ENCODE measurements around the gene ATP13A5. TPM values are rescaled to one million over a fixed set of nuclear protein-coding genes. Genes with fewer than 3 reads are reported as not detected.

The ATP13A5 gene
- total RNA-seq, 1 experiment from 2014 or later: not detected

DNA sequence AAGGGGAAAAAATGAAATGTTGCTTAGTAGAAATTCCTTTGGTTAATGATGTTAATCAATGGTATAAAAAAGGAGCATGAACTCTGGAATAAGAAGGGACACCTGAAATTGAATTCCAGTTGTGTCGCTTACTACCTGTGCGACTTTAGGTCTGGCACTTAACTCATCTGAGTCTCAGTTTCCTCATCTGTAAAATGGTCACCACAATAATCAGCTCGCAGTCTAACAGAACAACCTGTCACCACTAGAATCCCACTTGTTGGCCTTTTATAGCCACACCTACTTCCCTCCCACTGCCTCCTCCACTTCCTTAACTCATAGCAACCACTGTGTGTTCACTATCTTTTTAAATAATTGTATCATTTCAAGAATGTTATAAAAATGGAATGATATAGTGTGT is 135.0 kb downstream of the ATP13A5 start:
- H3K4me1 ChIP-seq (ENCODE audit: insufficient read depth, low read length): peaks cover 2% of the 10 kb centered on the region; the same call in 1 of the 2 replicates
- TF ChIP-seq, protein P1, sequence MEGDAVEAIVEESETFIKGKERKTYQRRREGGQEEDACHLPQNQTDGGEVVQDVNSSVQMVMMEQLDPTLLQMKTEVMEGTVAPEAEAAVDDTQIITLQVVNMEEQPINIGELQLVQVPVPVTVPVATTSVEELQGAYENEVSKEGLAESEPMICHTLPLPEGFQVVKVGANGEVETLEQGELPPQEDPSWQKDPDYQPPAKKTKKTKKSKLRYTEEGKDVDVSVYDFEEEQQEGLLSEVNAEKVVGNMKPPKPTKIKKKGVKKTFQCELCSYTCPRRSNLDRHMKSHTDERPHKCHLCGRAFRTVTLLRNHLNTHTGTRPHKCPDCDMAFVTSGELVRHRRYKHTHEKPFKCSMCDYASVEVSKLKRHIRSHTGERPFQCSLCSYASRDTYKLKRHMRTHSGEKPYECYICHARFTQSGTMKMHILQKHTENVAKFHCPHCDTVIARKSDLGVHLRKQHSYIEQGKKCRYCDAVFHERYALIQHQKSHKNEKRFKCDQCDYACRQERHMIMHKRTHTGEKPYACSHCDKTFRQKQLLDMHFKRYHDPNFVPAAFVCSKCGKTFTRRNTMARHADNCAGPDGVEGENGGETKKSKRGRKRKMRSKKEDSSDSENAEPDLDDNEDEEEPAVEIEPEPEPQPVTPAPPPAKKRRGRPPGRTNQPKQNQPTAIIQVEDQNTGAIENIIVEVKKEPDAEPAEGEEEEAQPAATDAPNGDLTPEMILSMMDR (conservative IDR thresholded peaks at IDR 0.05): no peak
- H4K8ac ChIP-seq (replicated peaks; ENCODE audit: insufficient read length, low read depth, low read length): no peak overlapping the region
- H3K4me3 Mint-ChIP-seq: no peak overlapping the region; a peak in 1 of 5 replicates
- no peak overlapping the region for H4K91ac ChIP-seq (ENCODE audit: insufficient read length, low read depth, low read length)
- H3K36me3 Mint-ChIP-seq (ENCODE audit: insufficient read depth in 1 of 3, low read depth in 3 of 3): peaks cover 12 to 14% (median 14%) of the 10 kb centered on the region in 3 experiments
- no peak overlapping the region for H3K56ac ChIP-seq (ENCODE audit: insufficient read length, low read depth, low read length)
- H2AK5ac ChIP-seq (ENCODE audit: insufficient read length, low read length): no peak overlapping the region
- H3K14ac ChIP-seq (ENCODE audit: insufficient read depth, low read length): no peak overlapping the region
- peaks cover 16 to 20% of the 10 kb centered on the region in 2 experiments for H3K4me1 Mint-ChIP-seq
- no peak overlapping the region for H2BK20ac ChIP-seq (ENCODE audit: low read depth, low read length, poor library complexity, severe bottlenecking)
- H3K23me2 ChIP-seq (ENCODE audit: insufficient read length, low read depth, low read length, poor library complexity, severe bottlenecking): peaks cover 10% of the 10 kb centered on the region
- H3K27me3 ChIP-seq (ENCODE audit: insufficient read depth, low read length): no peaks in the 10 kb centered on the region
- peaks cover 16 to 17% of the 10 kb centered on the region in 2 experiments for H3K9me3 Mint-ChIP-seq
- H3K9ac ChIP-seq (ENCODE audit: extremely low read depth, insufficient read length, low read length): no peak overlapping the region
- no peaks in the 10 kb centered on the region for H4K20me1 ChIP-seq (ENCODE audit: control insufficient read depth, insufficient read depth, insufficient read length)
- no peak for DNase-seq
- no peak overlapping the region for H2BK12ac ChIP-seq (ENCODE audit: insufficient read length, low read depth, low read length)
- H2BK15ac ChIP-seq (ENCODE audit: low read depth, low read length): no peak overlapping the region
- no peak overlapping the region for H3K4ac ChIP-seq (ENCODE audit: low read depth, low read length)
- no peak overlapping the region for H2BK120ac ChIP-seq (ENCODE audit: low read depth, low read length, poor library complexity, severe bottlenecking)
- peaks cover 18% of the 10 kb centered on the region for H3K27me3 Mint-ChIP-seq (ENCODE audit: low read depth)
- WGBS (ENCODE audit: extremely low coverage, insufficient read length, low lambda C conversion rate): no CpG with 5 or more reads among the region's 3 CpGs
- no peak overlapping the region for H2BK5ac ChIP-seq (ENCODE audit: insufficient read length, low read length)
- no peak overlapping the region for H4K5ac ChIP-seq (ENCODE audit: insufficient read length, low read depth, low read length)
- no peak overlapping the region for H3K23ac ChIP-seq (ENCODE audit: insufficient read length, low read depth, low read length)
- H3K79me1 ChIP-seq (ENCODE audit: insufficient read depth, low read depth, low read length, poor library complexity, severe bottlenecking): peaks cover 3% of the 10 kb centered on the region
- no peak overlapping the region for H3K27ac Mint-ChIP-seq
- no peak overlapping the region for H3T11ph ChIP-seq (ENCODE audit: low read length)
- H3K79me2 ChIP-seq (ENCODE audit: insufficient read depth, low read length): no peaks in the 10 kb centered on the region
- H3K4me2 ChIP-seq (ENCODE audit: insufficient read depth, insufficient read length, low read length): no peak overlapping the region
- no peak overlapping the region for H3K27ac ChIP-seq (ENCODE audit: insufficient read length, low read depth, low read length)
- H3K18ac ChIP-seq (ENCODE audit: insufficient read length, low read depth, low read length): no peak overlapping the region
- no peaks in the 10 kb centered on the region for H3K9me3 ChIP-seq (ENCODE audit: control insufficient read depth, low read depth, low read length)
- H2AFZ ChIP-seq (ENCODE audit: low read length): no peak overlapping the region
